ENCODE measurements around the gene PTPRK.

- TF ChIP-seq, protein P1, sequence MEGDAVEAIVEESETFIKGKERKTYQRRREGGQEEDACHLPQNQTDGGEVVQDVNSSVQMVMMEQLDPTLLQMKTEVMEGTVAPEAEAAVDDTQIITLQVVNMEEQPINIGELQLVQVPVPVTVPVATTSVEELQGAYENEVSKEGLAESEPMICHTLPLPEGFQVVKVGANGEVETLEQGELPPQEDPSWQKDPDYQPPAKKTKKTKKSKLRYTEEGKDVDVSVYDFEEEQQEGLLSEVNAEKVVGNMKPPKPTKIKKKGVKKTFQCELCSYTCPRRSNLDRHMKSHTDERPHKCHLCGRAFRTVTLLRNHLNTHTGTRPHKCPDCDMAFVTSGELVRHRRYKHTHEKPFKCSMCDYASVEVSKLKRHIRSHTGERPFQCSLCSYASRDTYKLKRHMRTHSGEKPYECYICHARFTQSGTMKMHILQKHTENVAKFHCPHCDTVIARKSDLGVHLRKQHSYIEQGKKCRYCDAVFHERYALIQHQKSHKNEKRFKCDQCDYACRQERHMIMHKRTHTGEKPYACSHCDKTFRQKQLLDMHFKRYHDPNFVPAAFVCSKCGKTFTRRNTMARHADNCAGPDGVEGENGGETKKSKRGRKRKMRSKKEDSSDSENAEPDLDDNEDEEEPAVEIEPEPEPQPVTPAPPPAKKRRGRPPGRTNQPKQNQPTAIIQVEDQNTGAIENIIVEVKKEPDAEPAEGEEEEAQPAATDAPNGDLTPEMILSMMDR (IDR thresholded peaks at IDR 0.05; ENCODE audit: low read depth, low read length), result no peak
- TF ChIP-seq EZH2phosphoT487 (IDR thresholded peaks at IDR 0.05; ENCODE audit: low read depth), result no peak
These were observed 20.9 kb upstream of the PTPRK start for GRCh38 chr6:128541261-128541660.

All from OCI-LY3 (cell line).